Neural cell (in vitro differentiated cells): ENCODE data around the gene LYZL6.

Experiments
- CTCF ChIP-seq: fragments of 450-650 bp; IDR thresholded peaks from 2 replicates; pipeline ENCODE4 v1.5.1; 2014; ENCODE audit warnings: antibody characterized with exemption, mild to moderate bottlenecking, moderate library complexity; ENCODE audit not compliant: poor library complexity, severe bottlenecking
- EP300 ChIP-seq: fragments of 450-650 bp; conservative IDR thresholded peaks from 2 replicates; pipeline ENCODE4 v1.6.1; 2014; ENCODE audit warnings: antibody characterized with exemption, mild to moderate bottlenecking, moderate library complexity; ENCODE audit not compliant: poor library complexity, severe bottlenecking
- EZH2 ChIP-seq: fragments of 200-600, 300-800 bp; shearing (Covaris generic), sonication (generic); IDR thresholded peaks from 2 replicates; pipeline ENCODE4 v1.6.1; 2014; ENCODE audit warnings: antibody characterized with exemption, low read length, borderline replicate concordance, mild to moderate bottlenecking; ENCODE audit not compliant: insufficient read depth, poor library complexity, severe bottlenecking
- MXI1 ChIP-seq: fragments of 450-650 bp; conservative IDR thresholded peaks from 2 replicates; pipeline ENCODE4 v1.6.1; 2014; ENCODE audit warnings: antibody characterized with exemption, mild to moderate bottlenecking; ENCODE audit not compliant: poor library complexity, severe bottlenecking
- POLR2AphosphoS5 ChIP-seq: IDR thresholded peaks from 2 replicates; pipeline ENCODE4 v1.6.1; 2012
- RAD21 ChIP-seq: fragments of 450-650 bp; conservative IDR thresholded peaks from 2 replicates; pipeline ENCODE4 v1.6.1; 2014; ENCODE audit warnings: antibody characterized with exemption, mild to moderate bottlenecking, moderate library complexity
- REST ChIP-seq: IDR thresholded peaks from 2 replicates; pipeline ENCODE4 v1.6.1; 2012; ENCODE audit warnings: borderline replicate concordance
- SMC3 ChIP-seq: fragments of 450-650 bp; conservative IDR thresholded peaks from 2 replicates; pipeline ENCODE4 v1.6.1; 2014; ENCODE audit warnings: antibody characterized with exemption, mild to moderate bottlenecking, moderate library complexity; ENCODE audit not compliant: poor library complexity
- TAF1 ChIP-seq: IDR thresholded peaks from 2 replicates; pipeline ENCODE4 v1.6.1; 2012; ENCODE audit warnings: low read depth

DNA sequence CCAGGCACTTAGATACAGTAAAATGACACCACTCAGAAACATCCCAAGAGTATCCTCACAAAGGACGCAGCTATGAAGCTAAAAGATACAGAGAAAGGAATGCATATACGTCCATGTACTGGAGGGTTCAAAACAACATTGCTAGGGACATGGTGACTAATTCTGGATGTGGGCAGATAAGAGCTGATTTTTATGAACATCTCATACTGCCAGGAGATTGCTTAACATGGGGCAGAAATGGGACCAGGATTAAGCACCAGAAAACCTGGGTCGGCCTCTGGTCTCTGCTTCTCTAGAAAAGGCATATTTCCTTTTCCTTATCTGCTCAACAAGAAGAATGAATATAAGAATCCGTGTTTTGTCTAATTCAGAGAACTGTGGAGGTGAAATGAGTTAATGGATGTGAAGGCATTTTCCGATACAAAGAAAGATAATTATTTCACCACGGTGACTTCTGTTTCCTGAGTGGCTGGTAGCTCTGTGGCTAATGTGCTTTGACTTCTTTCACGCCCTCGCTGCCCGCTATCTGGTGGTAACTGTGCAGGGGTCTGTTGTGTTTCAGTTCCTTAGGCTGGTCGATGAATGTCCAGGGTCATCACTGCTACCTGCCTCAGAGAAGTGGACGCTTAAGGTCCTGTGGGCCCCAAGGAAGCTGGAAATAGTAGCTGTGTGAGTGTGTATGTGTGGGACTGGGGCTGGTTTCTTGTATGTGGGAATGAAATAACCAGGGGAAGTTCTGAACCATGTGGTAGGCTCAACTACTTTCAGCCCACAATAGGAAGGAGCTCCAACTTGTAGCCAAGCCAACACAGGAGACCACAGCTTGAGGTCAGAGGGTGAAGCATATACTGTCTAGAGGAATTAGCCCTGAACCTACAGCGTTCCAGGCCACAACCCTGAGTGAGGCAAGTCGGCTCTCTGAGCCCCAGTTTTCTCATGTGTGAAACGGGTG, 47.6 kb downstream of the LYZL6 start:
- TF ChIP-seq CTCF (no peak), POLR2AphosphoS5 (no peak), RAD21 (no peak), REST (no peak), EP300 (no peak), SMC3 (no peak), TAF1 (no peak), EZH2 (no peak), MXI1 (no peak)
